Measurements from ENCODE around the gene SEMA3C.

- no peak for TF ChIP-seq CTCF (IDR thresholded peaks at IDR 0.05; ENCODE audit: poor library complexity)
- TF ChIP-seq EZH2 (IDR thresholded peaks at IDR 0.05; ENCODE audit: borderline replicate concordance): no peak
- TF ChIP-seq EZH2phosphoT487 (IDR thresholded peaks at IDR 0.05; ENCODE audit: low read depth, severe bottlenecking, unreplicated experiment): no peak
Measured at GRCh38 chr7:80768756-80769155, 150.1 kb downstream of the SEMA3C start.
